ENCODE results near the gene UPF2.

DNA sequence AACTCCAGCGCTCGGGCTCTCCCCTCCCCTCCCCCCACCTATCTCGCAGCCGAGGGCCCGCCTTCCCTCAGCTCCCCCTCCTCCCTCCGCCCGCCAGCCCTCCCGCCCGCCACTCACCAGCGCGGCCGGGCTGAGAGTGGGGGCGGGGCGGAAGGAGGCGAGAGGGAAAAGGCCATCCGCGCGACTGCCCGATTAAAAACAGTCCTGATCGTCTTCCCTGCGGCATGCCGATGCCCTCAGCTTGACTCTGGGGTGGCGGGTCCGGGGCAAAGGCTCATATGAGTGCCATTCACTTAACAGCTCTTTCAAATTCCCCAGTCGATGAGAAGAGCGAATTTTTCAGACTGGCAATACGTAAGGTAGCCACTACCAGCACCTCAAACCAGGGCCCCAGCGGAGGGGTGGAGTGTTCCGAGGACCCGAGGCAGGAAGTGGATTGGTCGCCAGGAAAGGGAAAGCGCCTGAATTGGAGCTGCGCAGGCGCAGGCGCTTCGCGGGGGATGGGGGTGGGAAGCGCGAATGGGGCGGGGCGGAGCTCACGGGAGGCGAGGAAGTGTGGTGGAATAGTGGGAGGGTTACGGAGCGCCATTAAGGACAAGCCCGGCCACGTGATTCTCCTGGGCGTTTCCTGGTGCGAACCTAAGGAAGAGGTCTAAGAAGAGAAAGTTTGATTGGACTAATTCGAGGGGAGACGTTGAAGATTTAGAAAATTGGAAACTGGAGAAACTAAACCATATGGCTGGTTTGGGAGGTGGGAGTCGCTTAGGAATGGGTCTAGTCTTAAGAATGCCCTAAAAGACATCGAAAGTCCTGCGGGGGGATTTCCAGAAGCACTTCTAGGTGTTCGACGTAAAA is at the start of gene UPF2:
- no peak for TF ChIP-seq POLR2A (IDR thresholded peaks at IDR 0.05)
- TF ChIP-seq, protein P1, sequence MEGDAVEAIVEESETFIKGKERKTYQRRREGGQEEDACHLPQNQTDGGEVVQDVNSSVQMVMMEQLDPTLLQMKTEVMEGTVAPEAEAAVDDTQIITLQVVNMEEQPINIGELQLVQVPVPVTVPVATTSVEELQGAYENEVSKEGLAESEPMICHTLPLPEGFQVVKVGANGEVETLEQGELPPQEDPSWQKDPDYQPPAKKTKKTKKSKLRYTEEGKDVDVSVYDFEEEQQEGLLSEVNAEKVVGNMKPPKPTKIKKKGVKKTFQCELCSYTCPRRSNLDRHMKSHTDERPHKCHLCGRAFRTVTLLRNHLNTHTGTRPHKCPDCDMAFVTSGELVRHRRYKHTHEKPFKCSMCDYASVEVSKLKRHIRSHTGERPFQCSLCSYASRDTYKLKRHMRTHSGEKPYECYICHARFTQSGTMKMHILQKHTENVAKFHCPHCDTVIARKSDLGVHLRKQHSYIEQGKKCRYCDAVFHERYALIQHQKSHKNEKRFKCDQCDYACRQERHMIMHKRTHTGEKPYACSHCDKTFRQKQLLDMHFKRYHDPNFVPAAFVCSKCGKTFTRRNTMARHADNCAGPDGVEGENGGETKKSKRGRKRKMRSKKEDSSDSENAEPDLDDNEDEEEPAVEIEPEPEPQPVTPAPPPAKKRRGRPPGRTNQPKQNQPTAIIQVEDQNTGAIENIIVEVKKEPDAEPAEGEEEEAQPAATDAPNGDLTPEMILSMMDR (IDR thresholded peaks at IDR 0.05) = peak in 1 of 3 donors; percentile 54

All from lower leg skin (tissue), 3 donors.